Astrocyte (in vitro differentiated cells and primary cell): Measurements from ENCODE around the gene POU2F2.

Source experiments
- CTCF ChIP-seq: IDR thresholded peaks from 2 replicates; pipeline ENCODE4 v1.5.1; 2011; ENCODE audit warnings: low read depth, mild to moderate bottlenecking, inconsistent platforms, low read length, moderate library complexity; ENCODE audit not compliant: insufficient read depth
- EZH2 ChIP-seq: IDR thresholded peaks from 2 replicates; pipeline ENCODE4 v1.6.1; 2012; ENCODE audit warnings: mild to moderate bottlenecking, low read length, inconsistent platforms; ENCODE audit not compliant: insufficient read depth

DNA sequence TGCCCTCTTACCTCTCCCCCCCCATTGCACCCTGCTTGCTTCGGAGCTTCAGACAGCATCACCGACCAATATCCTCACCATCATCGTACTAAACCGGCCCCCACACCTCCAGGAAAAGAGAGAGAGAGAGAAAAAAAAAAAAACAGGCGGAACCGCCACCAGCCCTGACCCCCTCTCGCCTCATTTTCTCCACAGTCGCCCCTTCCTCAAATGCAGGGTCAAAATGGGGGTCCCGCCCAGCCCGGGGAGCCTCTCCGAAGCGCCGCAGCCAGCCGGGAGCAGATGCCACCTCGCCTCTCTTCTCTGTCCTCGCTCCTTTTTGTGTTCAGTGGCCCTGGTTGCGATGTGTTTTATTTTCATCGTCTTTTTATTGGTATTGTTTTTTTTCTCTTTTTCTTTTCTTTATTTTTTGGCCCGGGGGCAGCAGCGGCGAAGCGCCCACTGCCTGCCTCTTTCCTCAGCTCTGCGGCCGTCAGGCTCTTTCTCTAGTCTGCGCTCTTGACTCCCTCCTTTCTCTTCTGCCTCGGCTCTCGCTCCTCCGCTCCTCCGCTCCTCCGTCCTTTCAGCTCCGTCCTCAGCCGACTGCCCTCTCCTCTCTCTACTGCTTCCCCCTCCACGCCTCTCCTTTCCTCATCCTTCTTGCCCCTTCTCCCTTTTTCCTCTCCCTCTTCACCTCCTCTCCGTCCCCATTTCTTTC lies 43.9 kb upstream of the POU2F2 start:
- TF ChIP-seq CTCF: no peak
- peak; percentile 66 for TF ChIP-seq EZH2
